CD4-positive, alpha-beta T cell treated with Interleukin-15 for 1 hour (primary cell): ENCODE measurements around the gene ZSCAN5C.
A peak's percentile ranks its signal among the peaks of the same experiment; 100 is the strongest.
"Not testable (repeated sequence)": the region's sequence is repeated elsewhere in the genome, so short reads cannot be mapped to it uniquely, and the experiment has no call there.

ENCODE experiments used
- DNase-seq: peaks from one replicate; pipeline ENCODE4 v3.0.0-alpha.2; 2020

ZSCAN5C gene

GRCh38 chr19:56193981-56194640 is 8.0 kb upstream of the ZSCAN5C start:
- no peak for DNase-seq

DNA sequence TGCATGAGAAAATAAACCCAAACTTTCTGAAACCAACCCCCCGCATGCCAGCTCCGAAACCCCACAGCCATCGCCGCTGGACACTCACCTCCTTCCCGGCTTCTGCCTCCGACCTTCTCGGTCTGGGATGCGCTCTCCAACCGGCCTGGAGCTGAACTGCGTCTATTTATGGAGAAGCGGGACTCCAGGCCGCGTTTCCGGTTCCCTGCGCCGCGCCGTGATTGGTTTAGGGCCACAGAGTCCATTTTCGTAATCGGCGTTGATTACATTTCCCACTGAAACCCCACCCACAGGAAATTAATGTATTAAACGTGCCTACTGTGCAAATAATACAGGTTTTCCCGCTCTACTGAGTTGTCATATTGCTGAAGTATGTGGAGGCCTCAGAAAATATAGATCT is 4.4 kb upstream of the ZSCAN5C start, which contains the start of gene ZSCAN5B:
ZSCAN5B (minus strand) TSS at position 138 of the 400 bp plus-strand sequence. CDS start 4,731 bp downstream, outside the sequence.
- not testable (repeated sequence) for DNase-seq

- no peak for DNase-seq
Measured at GRCh38 chr19:56199687-56200086, 2.4 kb upstream of the ZSCAN5C start.

DNA sequence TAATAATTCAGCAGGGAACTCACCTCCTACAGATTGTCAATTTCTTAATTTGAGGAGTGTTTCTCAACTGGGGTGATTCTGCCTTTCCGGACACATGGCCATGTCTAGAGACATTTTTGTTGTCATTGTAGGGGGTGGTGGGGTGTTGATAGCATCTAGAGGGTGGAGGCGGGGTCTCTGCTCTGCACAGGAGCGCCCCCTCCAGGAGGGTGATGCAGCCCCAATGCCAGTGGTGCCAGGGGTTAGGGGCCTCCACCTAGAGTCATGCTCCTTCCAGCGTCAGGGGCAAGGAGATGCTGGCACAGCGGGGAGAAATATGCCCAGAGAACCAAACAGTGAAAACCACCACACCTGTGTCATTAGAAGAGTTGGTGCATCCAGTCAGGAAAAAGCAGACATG is 5.5 kb downstream of the ZSCAN5C start:
- not testable (repeated sequence) for DNase-seq

GRCh38 chr19:56209091-56209490 is 7.0 kb downstream of the ZSCAN5C start:
- no peak for DNase-seq

- not testable (repeated sequence) for DNase-seq
Measured at GRCh38 chr19:56210036-56210435, 8.0 kb downstream of the ZSCAN5C start.

DNA sequence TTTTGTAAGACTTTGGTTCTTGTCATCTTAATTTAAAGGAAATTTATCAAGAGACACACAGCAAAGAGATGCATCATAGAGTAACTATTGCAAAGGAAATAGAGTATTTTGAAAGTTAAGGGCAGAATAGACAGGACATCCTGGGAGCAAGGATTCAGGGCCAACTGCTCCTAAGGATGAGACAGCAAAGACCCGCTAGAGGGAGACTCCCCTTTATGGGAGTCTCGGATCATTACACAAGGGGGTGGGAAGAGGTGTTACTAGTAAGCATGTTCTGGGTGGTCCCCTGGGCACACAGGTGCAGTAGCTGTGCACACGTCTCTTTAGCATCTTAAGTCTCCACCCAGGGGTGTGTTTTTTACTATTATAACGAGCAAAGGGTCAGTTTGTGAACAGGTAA is 9.6 kb downstream of the ZSCAN5C start:
- DNase-seq = no peak

GRCh38 chr19:56217039-56217949 is 15.2 kb downstream of the ZSCAN5C start:
- no peak for DNase-seq

DNA sequence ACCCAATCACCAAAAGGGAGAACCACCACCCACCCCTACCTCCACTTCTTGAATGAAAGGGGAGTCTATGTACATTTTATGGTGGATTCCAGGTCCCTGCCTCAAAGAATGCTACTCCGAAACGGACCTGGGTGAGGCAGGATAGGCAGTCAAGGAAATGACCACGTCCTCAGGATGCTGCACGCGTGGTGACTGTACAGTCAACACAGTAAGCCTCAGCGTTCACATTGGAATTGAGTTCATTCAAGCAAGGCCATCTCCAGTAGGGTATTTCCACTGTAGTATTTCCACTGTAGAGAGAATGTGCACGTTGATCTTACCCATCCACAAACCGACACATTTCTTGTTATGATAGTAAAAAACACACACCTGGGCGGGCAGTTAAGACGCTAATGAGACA is 16.9 kb downstream of the ZSCAN5C start:
- DNase-seq = no peak

GRCh38 chr19:56221442-56221841 is 19.4 kb downstream of the ZSCAN5C start:
- DNase-seq = not testable (repeated sequence)

GRCh38 chr19:56221851-56222250 is 19.8 kb downstream of the ZSCAN5C start:
- DNase-seq = no peak

DNA sequence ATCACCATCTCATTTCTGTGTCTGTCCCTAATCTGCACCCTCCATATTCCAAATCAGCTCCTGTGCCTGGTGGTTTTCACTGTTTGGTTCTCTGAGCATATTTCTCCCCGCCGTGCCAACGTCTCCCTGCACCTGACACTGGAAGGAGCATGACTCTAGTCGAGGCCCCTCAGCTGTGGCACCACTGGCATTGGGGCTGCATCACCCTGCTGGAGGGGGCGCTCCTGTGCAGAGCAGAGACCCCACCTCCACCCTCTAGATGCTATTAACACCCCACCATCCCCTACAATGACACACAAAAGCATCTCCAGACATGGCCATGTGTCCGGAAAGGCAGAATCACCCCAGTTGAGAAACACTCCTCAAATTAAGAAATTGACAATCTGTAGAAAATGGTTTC is 20.8 kb downstream of the ZSCAN5C start:
- no peak for DNase-seq

DNA sequence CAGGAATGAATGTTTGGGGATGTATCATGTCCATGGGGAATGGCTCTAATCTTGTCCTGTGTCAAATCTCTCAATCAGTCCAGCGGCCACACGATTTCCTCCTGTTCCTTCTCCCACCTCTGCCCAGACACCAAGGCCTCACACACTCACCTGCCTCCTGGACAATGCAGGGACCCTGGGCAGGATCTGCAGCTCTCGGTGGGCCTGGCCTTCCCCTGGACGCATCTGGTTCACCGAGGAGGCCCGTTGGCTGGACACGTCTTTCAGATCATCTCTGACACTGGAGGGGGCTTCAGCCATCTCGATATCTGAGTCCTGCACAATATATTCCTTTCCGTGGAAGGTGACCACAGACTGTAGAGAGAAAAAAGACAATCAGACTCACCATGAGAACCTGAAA is 21.4 kb downstream of the ZSCAN5C start:
- DNase-seq = no peak

DNA sequence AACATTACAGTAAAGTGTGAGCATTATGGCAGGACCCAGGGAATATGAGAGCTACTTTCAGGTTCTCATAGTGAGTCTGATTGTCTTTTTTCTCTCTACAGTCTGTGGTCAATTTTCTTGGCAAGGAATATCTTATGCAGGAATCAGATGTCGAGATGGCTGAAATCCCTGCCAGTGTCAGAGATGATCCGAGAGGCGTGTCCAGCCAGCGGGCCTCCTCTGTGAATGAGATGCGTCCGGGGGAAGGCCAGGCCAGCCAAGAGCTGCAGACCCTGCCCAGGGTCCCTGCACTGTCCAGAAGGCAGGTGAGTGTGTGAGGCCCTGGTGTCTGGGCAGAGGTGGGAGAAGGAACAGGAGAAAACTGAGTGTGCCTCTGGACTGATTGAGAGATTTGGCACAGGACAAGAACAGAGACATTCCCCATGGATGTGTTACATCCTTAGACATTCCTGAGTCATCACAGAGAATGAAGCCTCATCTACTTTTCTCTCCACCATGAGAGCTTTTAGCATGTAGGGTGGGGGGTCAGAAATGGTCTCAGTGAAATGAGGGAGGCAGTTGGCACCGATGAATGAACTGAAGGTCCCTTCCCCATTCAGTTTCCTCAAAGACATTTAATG is 43.2 kb downstream of the ZSCAN5C start:
- no peak for DNase-seq

DNA sequence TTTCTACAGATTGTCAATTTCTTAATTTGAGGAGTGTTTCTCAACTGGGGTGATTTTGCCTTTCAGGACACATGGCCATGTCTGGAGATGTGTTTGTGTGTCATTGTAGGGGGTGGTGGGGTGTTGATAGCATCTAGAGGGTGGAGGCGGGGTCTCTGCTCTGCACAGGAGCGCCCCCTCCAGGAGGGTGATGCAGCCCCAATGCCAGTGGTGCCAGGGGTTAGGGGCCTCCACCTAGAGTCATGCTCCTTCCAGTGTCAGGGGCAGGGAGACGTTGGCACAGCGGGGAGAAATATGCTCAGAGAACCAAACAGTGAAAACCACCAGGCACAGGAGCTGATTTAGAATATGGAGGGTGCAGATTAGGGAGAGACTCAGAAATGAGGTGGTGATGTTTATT is 43.7 kb downstream of the ZSCAN5C start:
- DNase-seq = not testable (repeated sequence)

GRCh38 chr19:56248736-56249338 is 46.8 kb downstream of the ZSCAN5C start:
- DNase-seq = not testable (repeated sequence)

DNA sequence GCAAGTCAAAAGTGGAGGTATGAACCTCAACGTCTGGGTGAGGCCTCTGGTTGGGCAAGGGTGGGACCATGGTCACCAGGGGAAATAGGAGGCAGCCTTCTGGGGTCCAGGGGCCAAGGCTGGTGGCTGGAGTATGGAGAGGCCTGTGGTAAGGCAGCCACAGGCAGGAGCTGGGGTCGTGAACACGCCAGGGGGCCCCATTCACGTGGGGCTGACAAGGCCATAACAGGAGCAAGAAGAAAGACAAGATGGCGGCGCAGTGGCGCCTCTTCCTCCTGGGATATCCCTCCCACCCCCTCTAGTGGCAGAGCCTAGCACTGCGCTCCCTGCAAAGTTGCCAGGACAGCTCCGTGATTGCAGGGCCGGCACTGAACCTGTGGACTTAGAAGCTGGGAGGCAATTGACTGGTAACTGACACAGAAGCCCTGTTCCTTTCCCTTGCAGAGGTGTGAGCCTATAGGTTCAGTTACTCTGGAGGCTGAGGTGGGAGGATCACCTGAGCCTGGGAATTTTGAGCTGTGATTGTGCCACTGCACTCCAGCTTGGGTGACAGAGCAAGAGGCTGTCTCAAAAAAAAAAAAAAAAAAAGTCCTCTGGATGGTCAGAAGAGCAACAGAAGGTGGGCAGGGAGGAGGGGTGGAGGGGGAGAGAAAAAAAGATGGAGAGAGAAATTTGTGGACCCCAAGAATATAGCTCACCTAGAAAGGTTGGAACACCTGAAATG is 50.8 kb downstream of the ZSCAN5C start:
- DNase-seq = peak; percentile 71

- DNase-seq = no peak
Measured at GRCh38 chr19:56253737-56254136, 51.7 kb downstream of the ZSCAN5C start.

DNA sequence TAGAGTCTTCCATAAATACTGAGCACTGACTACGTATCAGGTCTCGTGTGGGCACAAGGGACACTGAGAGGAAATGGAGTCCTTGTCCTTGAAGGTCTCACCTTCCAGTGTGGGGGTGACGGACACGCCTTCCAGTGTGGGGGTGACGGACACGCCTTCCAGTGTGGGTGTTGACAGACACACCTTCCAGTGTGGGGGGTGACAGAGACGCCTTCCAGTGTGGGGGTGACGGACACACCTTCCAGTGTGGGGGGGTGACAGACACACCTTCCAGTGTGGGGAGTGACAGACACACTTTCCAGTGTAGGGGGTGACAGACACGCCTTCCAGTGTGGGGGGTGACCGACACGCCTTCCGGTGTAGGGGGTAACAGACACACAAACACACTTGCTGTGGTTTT is 56.2 kb downstream of the ZSCAN5C start:
- no peak for DNase-seq
